Activated CD4-positive, alpha-beta T cell treated with anti-CD3 and anti-CD28 coated beads, Interleukin-10, Interleukin-2, amounts not matched to agents 100 ng/mL and 50 ng/mL, durations not matched to agents 16 hours and 8 hours (primary cell): ENCODE measurements around the gene BAAT.

Experiments
- DNase-seq: peaks from one replicate; pipeline ENCODE4 v3.0.0-alpha.2; 2020

Gene BAAT

DNA sequence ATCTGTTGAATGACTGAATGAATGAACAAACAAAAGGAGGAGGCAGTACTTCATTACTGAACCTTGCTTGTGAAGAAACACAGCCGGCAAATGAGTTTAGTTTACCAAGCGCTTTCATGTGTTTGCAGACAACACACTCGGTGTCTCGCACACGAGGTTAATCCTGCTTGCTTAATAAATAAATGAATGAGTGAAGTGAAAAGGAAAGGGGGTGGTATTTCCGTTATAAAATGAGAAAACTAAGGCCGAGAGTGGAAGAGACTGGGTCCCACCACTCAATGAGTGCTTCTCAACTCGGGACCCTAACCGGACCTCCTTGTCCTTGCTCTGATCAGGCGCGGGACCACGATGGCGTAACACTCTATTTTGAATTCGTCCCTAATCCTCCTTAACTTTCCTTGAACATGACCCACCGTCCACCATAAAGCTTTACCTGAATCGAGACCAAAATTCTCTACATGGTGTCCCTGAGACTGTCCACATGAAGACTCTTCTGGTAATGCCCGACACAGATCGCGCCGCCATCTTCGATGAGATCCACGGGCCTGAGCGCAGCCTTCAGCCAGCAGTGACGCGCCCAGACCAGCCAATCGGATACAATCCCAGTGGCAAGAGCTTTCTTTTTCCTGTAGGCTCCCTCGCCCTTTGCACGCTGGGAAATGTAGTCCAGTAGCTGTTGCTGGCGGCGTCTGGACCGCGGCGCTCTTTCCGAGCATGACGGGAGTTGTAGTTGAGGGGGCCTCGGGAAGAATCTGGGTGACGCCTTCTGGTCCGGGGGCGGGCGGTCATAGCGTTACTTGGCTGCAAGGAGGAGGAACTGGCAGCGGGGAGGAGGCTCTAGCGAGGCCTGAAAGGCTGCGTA, 13.5 kb upstream of the BAAT start, which contains the start of the genes MRPL50 and ZNF189:
TSS of gene MRPL50 (minus strand) at position 551 of the 862 bp plus-strand sequence. CDS start at position 525, 26 bp downstream.
TSS of gene ZNF189 (plus strand) at position 784 of the 862 bp plus-strand sequence. CDS start 306 bp downstream, outside the sequence.
- peak; percentile 99 for DNase-seq

DNA sequence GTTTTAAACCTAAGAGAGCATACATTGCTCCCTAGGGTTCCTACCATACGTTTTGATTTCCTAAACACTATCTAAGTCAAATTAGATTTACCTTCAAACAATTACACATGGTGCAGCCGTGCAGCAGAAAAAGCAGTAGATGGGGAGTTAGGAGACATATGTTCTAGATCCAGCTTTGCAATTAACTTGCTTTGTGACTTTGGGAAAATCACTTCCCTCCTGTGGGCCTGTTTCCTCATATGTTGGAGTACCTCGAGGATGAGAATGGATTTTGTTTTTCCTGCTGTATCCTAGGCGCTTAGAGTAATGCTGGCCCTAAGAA, 12.9 kb upstream of the BAAT start:
- DNase-seq = no peak

DNA sequence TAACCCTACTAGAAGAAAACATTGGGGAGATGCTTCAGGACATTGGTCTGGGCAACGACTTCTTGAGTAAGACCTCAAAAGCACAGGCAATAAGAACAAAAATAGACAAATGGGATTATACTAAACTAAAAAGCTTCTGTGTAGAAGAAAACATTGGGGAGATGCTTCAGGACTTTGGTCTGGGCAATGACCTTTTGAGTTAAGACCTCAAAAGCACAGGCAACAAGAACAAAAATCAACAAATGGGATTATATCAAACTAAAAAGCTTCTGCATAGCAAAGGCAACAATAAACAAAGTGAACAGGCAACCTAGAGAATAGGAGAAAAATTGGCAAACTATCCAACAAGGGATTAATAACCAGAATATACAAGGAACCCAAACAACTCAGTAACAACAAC, 9.9 kb upstream of the BAAT start:
- DNase-seq = no peak

DNA sequence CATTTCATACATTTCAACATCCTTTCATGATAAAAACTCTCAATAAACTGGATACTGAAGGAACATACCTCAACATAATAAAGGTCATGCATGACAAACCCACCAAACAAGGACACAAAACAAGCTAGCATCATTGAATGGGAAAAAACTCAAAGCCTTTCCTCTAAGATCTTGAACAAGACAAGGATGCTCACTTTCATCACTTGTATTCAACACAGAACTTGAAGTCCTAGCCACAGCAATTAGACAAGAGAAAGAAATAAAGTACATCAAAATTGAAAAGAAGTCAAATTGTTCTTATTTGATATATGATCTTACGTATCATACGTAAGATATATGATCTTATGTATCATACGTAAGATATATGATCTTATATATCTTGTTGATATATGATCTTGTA, 8.3 kb upstream of the BAAT start:
- DNase-seq = no peak

DNA sequence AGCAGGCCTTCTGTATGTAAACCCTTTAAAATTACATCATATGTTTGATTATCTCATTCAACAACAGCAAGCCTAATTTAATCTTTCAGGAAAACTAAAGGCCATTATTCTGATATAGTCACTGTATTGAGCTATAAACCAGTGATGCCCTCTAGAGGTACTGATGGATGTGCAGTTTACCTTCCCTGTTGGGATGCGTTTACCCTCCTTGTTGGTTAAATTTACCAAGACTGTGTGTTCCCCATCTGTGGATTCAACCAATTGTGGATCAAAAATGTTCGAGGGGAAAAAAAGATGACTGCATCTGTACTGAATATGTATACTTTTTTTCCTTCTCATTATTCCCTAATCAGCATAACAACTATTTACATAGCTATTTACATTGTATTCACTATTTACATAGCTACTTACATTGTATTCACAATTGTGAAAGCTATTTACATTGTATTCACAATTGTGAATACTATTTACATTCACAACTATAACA, 3.7 kb upstream of the BAAT start:
- DNase-seq = no peak

DNA sequence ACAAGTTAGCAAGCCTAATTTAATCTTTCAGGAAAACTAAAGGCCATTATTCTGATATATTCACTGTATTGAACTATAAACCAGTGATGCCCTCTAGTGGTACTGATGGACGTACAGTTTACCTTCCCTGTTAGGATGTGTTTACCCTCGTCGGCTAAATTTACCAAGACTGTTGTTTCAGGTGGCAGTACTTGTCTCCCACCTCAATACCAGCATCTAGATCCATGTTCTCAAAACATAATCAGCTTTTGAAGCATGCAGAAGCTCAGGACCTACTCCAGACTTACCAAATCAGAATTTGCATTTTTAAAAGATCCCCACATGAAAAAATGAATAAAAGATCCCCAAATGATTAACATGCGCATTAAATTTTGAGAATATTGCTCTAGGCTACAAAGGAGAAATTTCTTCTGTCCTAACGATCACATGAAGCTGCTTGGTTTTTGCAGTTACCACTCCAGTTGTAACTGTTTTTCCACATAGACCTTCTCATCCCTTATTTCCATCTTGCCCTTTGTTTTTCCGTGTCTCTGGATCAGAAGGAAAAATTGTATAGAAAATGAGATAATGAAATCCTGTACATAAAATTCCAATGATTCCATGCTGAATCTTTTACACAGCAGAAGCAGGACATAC, 3.2 kb upstream of the BAAT start:
- peak; percentile 44 for DNase-seq

DNA sequence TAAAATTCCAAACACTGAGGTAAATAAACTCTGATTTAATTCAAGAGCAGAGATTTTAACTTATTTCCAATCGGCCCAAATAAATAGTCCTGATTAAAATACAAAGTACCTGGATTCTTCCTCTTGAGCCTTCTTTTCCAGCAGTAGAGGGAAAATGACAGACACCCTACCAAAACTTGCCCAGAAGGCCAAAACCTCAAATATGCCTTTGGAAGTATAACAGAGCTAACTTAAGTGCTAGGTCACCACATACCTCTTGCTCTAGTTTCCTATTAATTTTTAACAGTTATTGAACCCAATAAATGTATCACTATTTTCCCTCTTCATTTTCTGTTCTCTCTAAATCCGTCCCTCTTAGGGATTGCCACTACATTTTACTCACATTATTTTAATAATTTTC, 1.4 kb downstream of the BAAT start:
- no peak for DNase-seq

DNA sequence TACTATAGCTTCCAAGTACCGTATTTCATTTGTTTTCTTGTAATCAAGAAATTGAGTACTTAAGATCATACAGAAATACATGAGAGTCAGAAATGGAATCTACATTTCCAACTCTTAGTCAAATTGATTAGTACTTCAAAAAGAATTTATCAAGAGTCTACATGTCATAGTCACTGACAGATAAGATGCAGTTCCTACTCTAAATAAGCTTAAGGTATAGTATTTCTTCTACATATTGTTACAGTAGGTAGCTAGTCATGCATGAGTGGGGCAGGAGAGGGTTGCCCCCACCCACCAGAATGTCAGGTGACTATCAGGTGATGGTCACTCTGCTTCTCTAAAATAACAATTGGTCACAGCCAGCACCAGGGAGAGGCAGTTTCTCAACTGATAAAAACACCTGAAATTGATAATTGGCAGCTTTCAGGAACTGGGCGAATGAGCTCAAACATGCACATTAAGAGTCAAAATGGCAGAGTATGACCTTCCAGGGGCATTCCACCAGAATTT, 2.9 kb downstream of the BAAT start:
- DNase-seq = no peak

DNA sequence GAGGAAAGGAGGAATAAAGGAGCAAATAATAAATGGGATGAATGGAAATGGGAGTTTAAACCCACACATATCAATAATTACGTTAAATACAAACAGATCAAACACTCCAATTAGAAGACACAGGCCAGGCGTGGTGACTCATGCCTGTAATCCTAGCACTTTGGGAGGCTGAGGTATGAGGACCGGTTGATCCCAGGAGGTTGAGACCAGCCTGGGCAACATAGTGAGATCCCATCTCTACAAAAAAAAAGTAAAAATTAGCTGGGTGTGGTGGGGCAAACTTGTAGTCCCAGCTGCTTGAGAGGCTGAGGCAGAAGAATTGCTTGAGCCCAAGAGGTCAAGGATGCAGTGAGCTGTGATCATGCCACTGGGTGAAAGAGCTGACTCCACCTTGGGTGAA, 3.7 kb downstream of the BAAT start:
- DNase-seq = no peak

DNA sequence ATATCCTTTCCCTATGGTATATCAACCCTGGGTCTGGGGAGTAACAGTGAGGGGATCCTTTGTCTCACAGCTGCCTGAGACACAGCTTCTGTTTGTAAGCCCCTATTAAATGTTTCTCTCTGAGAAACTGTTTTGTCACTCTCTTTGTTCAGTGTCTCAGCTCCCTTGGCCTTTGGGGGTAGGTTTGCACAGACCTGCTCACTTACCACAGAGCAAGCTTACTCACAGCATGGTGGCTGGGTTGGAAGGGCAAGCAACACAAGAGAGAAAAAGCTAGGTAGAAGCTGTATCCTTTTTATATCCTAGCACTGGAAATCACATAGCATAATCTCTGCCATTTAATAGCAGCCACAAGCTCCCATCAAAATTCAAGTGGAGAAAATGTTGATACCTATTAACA, 4.5 kb downstream of the BAAT start:
- DNase-seq = no peak

DNA sequence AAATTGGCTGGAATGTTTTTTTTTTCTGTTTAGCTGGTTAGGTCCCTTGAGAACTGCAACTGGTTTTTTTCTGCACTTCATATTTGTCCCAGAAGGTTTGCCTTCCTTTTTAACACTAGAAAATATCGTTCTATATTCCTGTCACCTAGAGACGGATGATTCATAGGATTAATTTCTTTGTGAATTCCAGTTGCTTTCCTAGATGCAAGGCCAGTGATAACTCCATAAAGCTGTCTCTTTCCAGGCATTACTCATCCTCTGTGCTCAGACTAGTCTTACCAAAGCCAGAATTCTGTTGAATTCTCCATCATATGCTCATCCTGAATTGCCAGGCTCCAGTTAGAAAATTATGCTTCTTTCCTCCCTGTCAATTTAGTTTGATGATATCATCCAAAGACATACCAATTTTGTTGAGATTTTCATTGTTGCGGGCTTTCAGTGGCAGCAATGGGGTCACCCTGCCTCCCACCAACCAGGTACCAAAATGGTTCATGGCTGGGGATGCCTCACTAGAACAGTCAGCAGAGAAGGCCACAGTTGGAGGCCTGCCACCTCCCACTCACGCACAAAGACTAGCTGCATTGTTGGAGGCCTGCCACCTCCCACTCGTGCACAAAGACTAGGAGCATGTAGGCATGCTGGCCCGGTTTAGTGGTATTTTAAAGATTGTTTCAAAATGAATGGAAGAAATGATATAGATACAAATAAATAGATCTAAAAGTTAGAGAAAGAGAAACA, 8.5 kb downstream of the BAAT start:
- DNase-seq = no peak

DNA sequence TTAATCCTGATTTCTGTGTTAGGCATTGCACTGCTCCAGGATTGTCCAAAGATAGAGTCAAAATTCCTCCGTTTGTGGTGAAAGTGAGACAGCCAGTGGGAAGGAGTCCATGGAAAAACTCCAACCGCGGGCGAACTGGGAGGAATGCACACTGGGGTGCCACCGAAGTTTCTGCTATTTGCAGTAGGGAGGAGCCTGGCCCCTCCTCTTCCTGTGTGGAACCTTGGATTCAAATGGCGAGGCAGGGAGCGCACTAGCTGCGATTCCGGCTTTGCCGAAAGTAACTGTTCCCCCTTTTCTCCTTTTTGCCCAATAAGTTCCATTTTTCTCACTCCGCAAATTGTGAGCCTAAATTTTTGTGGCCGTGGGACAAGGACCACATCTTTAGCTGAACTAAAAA, 9.3 kb downstream of the BAAT start:
- no peak for DNase-seq

DNA sequence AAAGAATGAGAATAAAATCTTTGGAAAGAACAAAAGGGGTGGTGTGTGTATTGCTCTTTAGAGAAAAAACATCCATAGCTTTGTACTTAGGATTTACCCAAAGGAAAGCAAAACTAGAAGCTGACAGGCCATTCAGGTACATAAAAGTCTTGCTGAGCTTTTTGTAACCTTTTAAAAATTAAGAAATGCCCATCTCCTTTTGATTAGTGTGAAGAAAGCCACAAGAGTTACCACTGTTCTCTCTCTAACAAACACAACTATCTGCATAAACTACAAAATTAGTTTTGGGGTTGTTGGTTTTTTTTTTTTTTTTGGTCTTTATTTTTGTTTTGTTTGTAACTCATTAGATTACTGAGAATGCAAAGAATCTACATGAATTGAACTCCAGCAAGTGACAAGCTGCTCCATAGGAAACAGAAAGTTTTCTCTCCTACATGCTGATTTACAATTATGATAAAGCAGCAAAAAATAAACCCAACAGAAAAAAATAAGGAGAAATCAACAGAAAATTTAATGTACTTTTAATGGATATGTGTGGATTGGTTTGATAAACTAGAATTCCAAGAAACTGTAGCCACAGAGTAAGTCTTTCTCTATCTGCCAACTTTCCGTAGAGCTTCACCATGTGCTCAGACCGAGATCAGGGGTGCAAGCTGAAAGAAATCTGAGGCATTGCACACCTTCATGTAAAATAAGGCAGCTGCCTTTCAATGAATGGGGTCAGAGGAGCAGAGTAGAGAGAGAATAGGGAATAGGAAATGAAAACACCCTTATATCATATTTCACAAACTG, 12.3 kb downstream of the BAAT start:
- DNase-seq = no peak

DNA sequence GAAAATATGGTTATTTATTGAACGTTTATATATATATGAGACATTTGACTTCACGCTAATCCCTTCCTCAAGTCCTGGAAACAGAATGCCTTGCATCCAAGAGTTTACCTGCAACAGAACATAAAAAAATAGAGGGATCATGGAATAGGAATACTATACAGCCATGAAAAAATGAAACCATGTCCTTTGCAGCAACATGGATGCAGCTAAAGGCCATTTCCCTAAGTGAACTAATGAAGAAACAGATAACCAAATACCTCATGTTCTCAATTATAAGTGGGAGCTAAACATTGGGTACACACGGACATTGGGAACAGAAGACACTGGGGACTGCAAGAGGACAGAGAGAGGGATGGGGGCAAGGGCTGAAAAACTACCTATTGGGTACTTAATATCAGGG, 13.0 kb downstream of the BAAT start:
- no peak for DNase-seq

DNA sequence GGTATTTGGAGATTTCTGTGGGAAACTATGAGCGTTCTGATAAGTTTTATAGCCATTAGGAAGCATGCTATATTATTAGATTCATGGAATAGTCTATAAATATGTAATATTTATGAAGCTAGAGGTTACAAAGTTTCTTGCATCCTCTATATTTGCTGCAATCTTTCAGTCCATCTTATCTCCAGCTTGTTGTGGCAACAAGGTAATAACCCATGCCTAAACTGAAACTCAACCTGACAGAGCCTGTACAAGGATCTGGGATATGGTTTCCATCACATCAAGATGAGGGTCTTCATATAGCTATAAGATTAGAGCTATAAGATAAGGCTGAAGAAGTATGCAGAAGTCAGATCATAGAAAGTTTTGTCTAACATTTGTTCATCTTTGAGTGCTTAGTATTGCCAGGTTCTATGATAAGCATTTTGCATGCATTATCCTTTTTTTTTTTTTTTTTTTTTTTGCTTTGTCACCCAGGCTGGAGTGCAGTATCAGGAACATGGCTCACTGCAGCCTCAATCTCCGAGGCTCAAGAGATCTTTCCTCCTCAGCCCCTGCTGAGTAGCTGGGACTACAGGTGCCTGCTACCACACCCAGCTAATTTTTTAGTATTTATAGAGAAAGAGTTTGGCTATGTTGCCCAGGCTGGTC, 14.8 kb downstream of the BAAT start:
- DNase-seq = no peak

DNA sequence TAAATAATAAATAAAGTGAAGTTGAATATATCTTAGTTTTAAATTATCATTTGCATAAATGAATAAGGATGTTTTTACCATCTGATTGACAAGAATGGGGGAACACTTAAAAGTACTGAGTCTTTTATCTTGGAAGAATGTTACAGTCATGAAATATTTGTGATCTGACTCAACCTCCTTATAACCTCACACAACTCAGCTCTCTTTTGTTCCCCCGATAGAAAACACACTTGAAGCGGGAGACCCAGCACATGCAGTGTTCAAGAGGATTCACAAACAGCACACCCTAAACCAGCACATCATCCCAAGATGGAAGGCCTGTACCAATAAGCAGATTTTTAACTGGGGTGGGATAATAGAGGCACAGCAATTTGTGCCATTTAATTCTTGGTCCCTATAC, 15.5 kb downstream of the BAAT start:
- no peak for DNase-seq

DNA sequence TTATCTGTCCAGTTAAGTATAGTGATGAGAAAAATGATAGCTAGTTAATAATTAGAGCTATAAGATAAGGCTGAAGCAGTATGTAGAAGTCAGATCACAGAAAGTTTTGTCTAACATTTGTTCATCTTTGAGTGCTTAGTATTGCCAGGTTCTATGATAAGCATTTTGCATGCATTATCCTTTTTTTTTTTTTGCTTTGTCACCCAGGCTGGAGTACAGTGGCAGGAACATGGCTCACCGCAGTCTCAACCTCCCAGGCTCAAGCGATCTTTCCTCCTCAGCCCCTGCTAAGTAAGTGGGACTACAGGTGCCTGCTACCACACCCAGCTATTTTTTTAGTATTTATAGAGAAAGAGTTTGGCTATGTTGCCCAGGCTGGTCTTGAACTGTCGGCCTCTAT, 17.5 kb downstream of the BAAT start:
- DNase-seq = no peak

DNA sequence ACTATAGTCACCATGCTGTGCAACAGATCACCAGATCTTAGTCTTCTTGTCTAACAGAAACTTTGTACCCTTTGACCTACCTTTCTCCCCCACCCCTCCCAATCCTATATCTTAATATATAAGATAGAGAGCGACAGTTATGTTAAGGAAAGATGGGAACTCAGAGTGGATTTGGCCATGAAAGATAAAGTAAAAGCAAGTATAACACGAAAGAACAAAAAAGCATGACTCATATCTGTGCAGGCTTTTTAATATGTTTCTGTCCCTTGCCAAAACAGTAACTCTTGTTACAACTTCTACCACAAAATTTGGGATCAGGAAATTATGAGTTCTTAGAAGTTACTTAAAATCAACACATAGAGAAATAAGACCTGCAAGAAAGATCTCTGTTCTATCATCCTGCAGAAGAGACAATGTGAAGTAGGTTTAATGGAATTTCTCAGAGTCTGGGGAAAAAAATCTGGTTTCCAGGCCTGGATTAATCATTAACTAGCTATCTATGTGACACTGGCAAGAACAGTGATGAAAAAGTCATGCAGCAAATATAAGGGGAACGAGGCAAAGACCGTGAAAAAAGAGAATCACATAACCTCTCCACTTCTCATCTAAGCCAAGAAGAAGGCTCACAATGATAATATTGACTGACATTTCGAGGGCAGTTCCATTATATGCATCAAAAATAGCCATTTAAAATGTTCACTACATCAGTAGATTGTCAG, 18.6 kb downstream of the BAAT start:
- DNase-seq = no peak

DNA sequence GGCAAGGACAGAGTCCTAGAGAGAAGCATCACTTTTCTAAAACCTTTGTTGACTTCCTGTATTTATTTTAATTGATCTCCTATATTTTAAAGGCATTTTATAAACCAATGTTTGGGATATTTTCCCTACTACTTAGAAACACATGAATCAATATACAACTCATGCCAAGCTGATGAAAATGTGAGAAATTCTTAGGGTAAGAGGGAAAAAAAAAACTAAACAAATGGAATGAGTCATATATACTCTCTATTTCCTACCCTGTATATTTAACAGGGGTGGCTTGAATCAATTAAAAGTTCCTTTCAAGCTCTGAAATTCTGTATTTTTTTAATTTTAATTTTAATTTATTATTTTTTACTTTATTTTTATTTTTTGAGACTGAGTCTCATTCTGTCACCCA, 19.6 kb downstream of the BAAT start:
- no peak for DNase-seq

DNA sequence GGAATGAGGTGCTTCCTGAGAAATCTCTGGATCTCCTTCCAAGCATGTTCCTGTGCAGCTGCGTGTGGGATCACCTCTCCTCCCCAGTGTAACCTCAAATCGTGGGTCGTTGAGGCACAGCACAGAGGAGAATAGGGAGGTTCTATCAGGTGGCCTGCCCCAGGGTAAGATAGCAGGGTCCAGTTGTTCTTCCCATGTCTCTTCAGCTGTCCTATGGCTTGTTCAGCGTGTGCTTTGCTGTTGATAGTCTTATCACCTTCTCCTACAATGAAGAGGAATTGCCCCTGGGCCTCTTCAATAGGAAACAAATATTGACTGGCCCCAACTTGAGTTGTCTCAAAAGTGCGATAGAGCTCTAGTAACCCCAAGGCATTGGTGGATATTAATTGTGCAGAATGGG, 22.4 kb downstream of the BAAT start:
- DNase-seq = no peak

DNA sequence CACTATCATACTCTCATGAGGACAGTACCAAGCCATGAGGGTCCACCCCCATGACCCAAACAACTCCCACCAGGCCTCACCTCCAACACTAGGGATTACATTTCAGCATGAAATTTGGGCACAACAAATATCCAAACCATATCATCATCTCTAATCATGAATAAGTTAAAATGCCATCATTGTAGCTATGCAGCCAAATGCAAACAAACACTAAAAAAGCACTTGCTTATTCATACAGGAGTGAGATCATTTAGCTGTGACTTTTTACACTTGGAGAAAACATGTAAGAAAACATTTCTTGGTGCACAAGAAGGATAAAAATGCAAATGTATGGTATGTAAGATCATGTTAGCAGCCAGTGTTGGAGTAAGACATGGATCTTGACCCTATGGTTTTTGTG, 24.2 kb downstream of the BAAT start:
- no peak for DNase-seq
